Hepatocyte (in vitro differentiated cells): ENCODE measurements around the gene TIAL1.

ENCODE experiments used
- EZH2 ChIP-seq: fragments of 200-600 bp; sonication (generic); IDR thresholded peaks from 2 replicates; pipeline ENCODE4 v1.6.1; 2016; ENCODE audit warnings: antibody characterized with exemption, mild to moderate bottlenecking, borderline replicate concordance
- EZH2phosphoT487 ChIP-seq: fragments of 200-600 bp; sonication (generic); IDR thresholded peaks from one replicate; pipeline ENCODE4 v1.6.1; 2018; ENCODE audit warnings: antibody characterized with exemption, mild to moderate bottlenecking, low read depth, moderate library complexity; ENCODE audit not compliant: unreplicated experiment, severe bottlenecking
- TF ChIP-seq, protein P1 (sequence below): fragments of 200-600 bp; sonication (generic); IDR thresholded peaks from 2 replicates; pipeline ENCODE4 v1.5.1; 2016; ENCODE audit warnings: antibody characterized with exemption, mild to moderate bottlenecking; ENCODE audit not compliant: poor library complexity

DNA sequence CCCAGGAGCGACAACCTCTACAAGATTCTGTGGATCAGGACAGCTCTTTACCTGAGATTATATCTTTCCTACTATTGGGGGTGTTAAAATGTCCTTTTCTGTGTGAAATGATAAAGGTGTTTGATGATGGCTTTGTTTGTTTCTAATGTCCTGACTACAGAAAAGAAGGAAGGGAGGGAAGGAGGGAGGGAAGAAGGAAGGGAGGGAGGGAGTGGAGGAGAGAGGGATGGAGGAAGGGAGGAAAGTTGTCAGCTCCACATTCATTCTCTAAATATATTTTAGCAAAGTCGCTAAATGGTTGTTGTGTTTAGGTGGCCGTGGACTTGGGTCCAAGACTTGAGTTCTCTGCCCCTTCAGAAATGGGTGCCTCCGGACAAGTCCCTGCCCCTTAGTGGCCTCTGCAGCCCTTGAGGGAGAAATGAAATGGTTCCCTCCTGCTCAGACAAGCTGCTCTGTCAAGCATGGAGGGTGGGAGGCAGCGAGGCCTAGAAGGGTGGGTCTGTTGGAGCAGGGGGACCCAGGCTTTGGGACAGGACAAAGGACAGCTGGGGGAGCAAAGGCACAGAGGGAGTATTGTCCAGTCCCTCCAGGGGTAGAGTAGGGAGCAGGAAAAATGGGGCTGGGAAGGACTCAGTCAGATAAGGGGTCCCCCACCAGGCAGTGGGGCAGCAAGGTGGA lies 58.7 kb downstream of the TIAL1 start:
- TF ChIP-seq, protein P1, sequence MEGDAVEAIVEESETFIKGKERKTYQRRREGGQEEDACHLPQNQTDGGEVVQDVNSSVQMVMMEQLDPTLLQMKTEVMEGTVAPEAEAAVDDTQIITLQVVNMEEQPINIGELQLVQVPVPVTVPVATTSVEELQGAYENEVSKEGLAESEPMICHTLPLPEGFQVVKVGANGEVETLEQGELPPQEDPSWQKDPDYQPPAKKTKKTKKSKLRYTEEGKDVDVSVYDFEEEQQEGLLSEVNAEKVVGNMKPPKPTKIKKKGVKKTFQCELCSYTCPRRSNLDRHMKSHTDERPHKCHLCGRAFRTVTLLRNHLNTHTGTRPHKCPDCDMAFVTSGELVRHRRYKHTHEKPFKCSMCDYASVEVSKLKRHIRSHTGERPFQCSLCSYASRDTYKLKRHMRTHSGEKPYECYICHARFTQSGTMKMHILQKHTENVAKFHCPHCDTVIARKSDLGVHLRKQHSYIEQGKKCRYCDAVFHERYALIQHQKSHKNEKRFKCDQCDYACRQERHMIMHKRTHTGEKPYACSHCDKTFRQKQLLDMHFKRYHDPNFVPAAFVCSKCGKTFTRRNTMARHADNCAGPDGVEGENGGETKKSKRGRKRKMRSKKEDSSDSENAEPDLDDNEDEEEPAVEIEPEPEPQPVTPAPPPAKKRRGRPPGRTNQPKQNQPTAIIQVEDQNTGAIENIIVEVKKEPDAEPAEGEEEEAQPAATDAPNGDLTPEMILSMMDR = no peak
- no peak for TF ChIP-seq EZH2
- TF ChIP-seq EZH2phosphoT487 = no peak
